Measurements from ENCODE around the gene YWHAB.

YWHAB gene

DNA sequence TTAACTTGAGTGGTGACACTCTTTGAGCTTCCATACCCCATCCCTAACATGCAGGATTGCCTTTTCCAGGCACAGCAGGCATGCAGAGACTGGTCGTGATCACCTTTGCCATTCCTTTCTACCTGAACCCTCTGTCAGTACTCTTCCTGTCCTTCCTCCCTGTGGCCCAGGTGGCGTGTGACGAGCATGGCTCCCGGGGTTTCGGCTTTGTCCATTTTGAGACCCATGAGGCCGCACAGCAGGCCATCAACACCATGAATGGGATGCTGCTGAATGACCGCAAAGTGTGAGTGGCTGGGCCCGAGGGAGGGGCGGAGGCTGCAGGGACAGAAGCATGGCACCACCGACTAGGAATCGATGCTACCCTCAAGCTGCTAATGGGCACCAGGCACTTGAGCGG, 31.1 kb downstream of the YWHAB start:
- no peak for DNase-seq

DNA sequence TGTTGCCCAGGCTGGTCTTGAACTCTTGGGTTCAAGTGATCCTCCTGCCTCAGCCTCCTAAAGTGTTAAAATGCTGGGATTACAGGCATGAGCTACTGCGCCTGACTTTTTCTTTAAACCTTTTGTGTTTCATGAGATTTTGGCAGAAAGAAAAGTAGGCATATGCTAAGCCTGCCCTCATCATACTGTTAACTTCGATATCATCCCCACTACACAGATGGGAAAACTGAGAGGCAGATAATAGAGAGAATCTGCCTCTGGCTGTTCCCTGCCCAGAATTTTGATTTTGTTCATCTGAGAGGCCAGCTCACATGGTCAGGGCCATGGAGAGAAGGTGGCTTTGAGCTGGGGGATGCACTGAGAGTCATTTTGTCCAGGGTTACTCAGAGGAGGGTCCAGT, 31.9 kb downstream of the YWHAB start:
- DNase-seq: no peak

DNA sequence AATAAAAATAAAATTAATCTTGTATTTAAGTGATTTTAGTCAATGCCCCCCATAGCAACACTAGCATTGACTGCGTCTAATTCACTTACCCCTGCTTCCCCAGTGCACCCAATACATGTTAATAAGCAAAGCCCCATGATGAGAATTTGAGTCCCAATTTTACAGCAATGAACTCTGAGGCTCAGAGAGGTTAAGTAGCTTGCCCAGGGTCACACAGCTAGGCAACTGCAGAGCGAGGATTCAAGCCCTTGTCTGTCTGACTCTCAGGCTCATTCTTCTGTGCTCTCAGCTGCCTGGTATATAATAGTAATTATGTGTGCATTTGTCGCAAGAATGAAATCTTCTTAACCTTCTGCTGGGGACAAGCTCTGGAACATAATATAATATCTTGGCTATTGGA, 32.8 kb downstream of the YWHAB start:
- no peak for DNase-seq

DNA sequence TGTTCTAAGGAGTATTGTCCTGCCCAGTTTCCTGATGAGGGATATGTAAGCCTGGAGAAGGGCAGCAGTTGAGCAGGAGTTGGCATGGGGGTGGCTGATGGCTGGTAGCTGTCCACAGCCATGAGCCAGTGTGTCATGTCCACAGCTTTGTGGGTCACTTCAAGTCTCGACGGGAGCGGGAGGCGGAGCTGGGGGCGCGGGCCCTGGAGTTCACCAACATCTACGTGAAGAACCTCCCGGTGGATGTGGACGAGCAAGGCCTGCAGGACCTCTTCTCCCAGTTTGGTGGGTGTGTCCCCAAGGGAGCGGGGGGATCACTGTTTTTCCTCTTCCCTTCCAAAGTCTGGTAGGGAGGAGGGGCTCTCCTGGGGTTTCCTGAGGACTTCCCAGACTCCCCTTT, 33.3 kb downstream of the YWHAB start:
- DNase-seq: no peak

DNA sequence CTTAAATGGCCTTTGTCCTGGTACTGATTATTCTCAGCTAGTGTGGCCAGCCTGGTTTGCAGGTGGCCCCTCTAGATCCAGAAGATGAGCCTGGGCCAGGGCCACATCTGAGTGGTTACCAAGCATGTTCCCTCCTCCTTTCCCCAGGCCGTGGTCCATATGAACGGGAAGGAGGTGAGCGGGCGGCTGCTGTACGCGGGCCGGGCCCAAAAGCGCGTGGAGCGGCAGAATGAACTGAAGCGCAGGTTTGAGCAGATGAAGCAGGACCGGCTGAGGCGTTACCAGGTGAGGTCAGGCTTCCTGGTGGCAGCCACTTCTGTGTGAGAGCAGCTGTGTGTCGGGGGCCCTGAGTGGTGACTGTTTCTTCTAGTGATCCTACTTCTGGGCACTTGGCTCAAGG, 35.9 kb downstream of the YWHAB start:
- DNase-seq: no peak

DNA sequence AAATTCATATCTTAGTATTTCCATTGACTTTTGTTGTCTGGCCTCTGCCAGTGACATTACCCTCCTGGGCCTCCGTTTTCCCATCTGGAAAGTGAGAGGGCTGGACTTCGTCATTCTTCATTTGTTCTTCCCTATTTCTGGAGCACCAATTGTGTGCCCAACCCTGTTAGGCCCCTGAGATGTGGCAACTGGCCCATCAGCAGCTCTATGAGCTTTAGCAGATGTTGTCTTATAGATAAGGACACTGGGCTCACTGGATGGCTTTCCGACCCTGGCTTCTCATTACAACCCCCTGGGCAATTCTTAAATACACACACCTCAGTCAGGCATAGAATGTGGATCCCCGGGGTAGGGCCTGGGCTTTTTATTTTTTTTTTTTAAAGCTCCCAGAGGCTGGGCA, 39.0 kb downstream of the YWHAB start:
- no peak for DNase-seq

DNA sequence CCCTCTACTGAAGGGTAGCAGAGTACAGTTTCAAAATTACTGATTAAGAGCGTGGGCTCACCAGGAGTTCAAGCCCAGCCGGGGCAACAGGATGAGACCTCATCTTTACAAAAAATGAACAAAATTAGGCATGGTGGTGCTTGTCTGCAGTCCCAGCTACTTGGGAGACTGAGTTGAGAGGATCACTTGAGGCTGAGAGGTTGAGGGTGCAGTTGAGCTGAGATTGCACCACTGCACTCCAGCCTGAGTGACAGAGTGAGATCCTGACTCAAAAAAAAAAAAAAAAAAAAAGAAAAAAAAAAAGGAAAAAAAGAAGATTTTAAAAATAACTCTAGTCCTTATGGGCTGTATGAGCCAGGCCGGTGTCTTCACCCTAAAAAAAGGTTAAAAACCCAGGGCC, 43.1 kb downstream of the YWHAB start:
- no peak for DNase-seq

DNA sequence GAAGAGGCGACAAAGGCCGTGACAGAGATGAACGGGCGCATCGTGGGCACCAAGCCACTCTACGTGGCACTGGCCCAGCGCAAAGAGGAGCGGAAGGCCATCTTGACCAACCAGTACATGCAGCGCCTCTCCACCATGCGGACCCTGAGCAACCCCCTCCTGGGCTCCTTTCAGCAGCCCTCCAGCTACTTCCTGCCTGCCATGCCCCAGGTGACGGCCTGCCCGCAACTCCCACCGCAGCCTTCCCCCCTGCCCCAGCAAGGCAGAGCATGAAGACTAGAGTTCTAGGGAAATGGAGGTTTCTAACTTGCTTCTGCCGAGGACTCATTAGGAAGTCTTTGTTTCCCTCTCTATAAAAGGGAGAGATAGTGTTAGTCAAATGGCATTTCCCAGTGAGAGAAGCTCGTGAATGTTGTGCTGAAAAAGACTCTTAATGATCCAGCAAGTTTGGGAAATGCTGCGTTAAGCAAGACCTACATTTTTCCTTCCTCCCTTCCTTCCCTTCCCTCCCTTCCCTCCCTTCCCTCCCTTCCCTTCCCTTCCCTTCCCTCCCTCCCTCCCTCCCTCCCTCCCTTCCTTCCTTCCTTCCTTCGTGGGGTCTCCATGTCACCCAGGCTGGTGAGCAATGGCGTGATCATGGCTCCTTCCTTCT, 45.1 kb downstream of the YWHAB start:
- DNase-seq: no peak

DNA sequence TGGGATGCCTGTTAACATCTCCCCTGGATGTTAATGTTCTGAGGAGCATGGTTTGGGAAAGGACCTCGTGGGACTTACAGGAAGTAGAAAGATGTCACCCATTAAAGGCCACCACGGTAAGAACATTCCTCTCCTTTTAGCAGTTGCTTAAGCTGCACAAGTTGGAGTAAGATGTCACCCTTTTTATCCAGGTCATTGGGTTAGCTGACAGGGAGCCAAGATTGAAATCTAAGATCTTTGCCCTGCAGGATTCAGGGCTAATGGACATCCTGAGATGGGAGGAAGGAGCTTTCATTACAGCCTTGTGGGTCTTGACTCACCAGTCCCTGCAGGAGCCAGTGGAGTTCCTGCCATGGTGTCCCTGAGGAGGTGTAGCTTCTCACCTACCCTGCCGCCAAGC, 46.4 kb downstream of the YWHAB start:
- no peak for DNase-seq

DNA sequence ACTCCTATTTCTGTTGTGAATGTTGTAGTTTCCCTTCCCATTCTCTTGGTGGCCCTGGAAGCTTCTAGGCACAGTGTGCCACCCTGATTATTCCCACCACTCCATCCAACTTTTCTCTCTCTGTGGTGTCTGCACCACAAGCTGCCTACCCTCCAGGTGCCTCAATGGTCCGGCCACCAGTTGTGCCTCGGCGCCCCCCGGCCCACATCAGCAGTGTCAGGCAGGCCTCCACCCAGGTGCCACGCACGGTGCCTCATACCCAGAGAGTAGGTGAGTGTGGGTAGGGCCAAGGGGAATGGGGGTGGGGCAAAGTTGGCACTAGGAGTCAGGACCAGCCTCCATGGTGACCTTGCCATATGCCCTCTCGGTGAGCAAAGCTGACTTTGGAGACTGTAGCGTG, 47.4 kb downstream of the YWHAB start:
- DNase-seq: no peak

DNA sequence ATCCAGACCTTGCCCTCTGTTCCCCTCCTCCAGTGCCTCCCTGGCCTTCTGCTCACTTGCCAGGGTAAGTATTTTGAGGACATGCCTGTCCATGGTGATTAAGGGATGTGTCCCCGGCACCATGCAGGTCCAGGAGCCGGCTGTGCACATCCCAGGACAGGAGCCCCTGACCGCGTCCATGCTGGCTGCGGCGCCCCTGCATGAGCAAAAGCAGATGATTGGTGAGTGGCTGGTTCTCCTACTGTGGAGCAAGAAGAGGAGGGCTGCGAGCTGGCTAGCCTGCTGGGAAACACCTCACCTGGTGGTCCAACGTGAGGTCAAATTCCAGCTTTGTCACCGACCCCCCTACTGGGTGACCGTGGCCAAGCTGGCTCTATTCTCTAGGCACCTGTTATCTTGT, 51.0 kb downstream of the YWHAB start:
- DNase-seq: no peak

DNA sequence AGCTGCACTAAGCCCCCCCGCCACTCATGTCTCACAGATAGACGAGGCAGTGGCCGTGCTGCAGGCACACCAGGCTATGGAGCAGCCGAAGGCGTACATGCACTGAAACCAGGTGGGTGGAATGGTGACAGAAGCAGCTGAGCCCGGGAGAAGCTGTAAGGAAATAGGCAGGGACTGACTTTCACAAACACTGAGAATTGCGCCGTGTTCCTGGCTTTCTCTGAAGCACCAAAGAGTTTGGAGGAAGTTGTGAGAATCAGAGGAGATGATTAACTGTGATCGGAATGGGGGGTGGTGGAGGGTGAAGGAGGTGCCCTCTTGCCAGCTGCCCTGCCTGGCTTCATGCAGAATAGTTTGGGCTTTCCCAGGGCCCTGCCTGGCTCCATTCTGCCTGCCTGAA, 53.1 kb downstream of the YWHAB start:
- DNase-seq: no peak

DNA sequence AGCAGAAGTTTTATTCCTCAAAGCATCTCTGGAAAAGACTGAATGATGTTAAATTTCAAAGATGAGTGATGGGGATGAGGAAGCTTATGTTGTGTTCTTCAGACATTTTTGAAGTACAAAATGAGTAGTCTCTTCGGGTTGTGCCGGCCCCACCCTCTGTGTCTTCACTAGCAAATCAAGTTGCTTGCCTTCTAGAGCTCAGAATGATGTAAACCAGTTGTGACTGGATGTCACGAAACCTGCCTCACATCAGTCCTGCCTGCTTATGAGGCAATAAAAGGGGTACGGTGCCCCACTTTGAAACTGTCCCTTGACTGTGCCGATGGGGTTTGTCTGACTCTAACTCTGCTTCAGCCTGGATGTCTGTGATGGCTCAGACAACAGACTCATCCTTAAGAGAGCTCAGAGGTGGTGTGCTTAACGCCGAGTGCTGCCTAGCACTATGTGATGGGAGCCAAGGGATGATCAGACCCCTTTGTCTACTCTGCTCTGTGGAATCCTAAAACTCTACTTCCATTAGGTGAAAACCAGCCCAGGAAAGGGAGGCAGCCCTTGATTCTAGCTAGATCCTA, 55.7 kb downstream of the YWHAB start:
- DNase-seq: no peak

DNA sequence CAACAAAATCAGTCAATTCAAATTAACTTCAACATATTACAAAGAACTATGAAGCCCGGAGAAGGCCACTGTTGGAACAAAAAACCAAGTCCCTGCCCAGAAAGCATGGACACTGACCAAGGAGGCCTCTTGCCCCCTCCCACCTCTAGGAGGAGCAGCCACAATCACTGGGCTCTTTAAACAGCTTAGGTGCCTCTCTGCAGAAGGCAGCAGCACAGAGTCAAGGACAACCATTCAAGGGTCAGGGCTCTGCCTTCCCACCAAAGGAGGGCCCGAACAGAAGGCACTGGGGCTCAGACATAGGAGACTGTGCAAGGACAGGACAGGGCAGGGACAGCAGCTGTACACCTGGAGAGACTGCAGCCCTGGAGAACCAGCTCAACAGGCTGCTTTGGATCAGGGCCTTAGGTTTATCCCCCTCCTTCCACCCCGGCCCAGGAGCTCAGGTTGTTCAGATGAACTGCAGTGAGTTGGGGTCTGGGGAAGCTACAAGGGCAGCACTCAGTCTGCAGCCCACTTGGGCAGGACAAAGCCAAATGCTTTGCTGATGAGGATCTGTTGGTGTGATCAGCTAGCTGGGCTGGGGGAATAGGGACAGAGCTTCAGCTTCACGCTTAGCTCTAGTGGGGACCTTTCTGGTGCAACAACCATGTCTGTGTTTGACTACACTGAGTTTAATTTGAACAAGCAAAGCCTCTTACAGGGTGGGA, 56.9 kb downstream of the YWHAB start:
- DNase-seq: no peak

DNA sequence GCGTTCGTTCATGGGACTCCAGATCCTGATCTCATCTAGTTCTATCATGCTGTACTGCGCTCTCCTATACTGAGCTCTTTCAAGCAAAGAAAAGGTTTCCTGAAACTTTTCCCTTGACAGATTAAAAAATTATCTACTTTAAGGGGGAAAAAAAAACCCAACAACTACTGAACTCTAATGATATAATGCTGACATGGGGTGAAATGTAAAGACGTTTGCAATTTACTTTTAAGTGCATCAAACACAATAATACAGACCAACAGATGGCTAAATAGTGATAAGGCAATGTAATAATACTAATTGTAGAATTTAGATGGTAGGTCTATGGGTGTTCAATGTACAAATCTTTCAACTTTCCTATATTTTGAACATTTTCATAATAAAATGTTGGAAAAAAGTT, 58.3 kb downstream of the YWHAB start:
- DNase-seq: no peak

DNA sequence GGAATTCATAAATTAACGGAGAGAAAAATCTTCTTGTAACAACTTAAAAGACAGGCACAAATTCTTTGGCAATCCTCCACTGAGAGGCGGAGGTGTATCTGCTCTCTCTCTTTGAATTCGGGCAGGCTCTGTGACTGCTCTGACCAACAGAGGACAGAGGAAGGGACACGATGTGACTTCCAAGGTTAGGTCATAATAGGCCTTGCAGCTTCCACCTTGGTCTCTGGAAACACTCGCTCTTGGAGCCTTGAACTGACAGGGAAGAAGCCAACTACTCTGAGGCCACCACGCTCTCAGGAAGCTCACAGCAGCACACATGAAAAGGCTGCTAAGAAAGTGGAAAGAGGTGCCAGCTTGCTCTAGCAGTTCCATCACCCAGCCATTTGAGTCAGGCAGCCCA, 59.8 kb downstream of the YWHAB start:
- no peak for DNase-seq

DNA sequence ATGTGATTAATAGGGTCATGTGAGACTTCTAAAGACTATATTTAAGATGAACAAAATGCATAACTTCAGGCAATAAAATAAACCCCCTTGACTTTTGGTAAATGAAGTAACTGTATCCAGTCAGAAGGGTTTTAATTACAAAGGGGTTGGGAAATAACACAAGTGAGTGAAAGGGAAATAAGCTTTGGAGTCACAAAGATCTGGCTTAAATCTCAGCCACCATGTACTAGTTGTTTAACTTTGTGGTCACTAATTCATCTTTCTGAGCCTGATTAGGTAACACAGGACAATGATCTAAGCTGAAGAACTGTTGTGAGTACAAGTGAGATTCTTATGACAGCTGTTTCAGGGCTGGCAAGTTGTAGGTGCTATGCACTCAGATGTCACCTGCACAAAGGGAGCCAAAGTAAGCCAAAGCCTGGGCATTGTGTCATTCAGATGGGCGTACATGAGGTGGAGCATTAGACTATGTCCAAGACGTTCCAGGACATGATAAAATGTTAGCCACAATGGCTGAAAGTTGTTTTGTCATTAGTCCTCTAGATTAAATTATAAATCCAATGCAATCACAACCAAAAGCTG, 60.9 kb downstream of the YWHAB start:
- no peak for DNase-seq

DNA sequence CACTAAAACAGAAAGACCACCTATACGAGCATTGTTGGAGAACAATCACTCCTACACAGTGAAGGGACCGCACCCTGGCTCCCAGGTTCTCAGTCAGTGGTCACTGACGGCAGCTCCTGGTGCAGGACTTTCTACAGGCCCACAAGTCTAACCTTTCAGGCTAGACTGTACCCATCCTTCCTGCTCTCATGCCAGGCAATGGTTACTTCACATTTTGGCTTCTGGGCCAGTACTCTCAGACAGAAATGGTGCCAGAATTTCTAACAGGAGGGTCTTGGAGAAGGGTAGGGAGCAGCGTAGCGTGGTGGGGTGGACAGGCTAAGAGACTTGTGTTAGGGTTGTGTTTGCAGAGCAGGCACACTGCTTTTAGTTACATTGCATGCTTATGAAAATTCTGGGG, 62.6 kb downstream of the YWHAB start:
- no peak for DNase-seq

DNA sequence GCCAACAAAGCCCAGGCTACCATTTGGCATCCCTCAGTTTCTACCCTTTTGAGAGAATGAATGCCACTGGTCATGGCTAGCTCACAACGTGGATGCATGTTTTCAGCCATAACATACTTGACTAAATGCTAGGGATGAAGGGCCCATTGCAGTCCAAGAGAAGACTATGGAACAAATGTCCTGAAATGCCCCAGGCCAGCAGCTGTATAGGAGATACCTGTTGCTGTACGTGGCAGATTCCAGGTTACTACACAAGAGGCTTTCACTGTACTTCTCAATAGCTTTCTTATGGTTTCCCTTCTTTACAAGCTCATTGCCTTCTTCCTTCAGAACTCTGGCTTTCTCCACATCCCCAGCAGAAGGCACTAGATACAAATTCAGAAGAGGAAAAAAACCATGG, 63.0 kb downstream of the YWHAB start:
- no peak for DNase-seq

DNA sequence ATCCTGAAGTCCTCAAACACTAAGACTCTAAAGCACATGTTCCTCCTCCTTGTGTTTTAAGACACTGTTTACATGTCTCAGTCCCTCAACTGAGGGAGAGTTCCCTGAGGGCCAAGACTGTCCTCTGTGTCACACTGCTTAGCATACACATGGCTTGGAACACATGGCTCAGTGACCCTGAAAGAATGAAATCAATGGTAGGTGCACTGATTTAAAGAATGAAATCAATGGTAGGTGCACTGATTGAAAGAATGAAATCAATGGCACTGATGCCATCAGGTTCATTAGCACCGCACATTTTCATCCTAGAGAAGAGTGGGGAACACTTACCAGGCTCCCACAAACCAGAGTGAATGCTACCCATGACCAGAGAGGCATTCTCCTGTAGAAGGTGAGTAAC, 64.9 kb downstream of the YWHAB start:
- no peak for DNase-seq

DNA sequence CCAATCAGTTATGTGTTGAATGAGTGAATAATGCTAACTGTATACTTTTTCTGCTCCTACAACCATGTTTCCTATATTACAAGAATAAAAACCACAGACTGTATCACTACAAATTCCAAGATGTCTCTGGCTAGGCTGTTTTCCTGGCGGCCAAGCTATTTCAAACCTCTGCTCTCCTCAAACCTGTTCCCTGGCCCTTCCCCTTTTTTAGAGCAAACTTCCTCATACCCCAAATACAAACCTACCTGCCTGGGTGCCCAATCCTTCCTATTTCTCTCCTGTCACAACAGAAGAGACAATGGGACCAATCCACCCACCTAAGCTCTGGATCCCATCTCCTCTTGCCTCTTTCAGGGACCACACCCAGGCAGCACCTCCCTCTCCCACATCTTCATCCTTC, 67.2 kb downstream of the YWHAB start:
- DNase-seq: no peak

DNA sequence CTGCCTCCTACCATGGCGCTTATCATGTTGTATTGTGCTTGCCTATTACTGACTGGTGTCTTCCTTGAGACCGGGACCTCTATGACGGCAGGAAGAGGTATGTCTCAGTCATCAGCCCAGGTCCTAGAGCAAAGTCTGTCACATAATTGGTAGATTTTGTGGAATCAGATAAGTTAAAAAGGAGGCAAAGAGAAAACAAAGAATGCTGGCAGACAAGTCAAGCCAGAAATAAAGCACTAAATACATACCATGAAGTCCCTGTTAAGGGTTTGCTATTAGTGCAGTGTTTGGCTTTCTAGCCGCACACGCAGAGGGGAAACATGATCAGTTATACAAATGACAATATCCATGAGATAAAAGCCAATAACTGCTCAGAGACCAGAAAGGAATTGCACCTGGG, 68.7 kb downstream of the YWHAB start:
- no peak for DNase-seq

DNA sequence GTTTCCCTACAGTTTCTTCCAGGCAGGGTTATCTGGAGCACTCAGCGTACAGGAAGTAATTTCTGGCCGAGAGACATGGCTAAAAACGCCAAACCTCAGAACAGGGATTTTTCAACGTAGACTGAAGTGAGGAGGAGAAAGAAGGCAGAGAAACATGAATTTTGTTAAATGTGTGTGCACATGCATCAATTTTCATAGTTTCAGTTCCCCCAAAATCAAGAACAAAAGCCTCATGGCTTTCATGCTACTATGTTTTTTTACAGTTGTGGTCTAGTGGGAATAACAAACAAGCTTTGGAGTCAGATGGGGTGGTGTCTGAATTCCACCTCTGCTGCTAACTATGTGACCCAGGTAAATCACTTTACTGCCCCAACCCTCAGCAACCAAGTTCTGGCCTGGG, 69.8 kb downstream of the YWHAB start:
- DNase-seq: no peak

DNA sequence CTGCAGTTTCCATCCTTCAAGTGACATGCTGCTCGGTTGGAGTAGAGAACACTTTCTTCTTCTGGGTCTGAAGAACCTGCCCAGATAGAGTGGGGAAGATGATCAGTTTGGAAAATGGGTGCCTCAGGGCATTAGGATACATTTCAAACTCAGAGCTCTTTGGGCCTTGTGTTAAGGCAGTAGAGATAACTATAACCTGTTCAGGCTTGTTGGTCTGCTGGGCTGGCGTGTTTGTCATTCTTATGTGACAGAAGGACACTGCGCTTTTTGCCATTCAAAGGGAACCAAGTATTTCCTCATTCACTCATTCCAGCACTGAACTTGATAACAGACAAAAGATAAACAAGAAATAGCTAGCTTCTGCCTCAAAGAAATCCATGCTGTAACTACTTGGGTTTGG, 70.9 kb downstream of the YWHAB start:
- no peak for DNase-seq
